VCaP (cell line): Measurements from ENCODE around the gene FBXW10B.
"Not testable (repeated sequence)": the region's sequence is repeated elsewhere in the genome, so short reads cannot be mapped to it uniquely, and the experiment has no call there.

Source experiments
- H3K27ac ChIP-seq: fragments of 450-650 bp; 2 replicates; pipeline ENCODE4 v1.5.1; 2017
- TF ChIP-seq, protein P1 (sequence below): fragments of 450-650 bp; conservative IDR thresholded peaks from 2 replicates; pipeline ENCODE4 v1.5.1; 2017; ENCODE audit warnings: mild to moderate bottlenecking, moderate library complexity

Gene FBXW10B

DNA sequence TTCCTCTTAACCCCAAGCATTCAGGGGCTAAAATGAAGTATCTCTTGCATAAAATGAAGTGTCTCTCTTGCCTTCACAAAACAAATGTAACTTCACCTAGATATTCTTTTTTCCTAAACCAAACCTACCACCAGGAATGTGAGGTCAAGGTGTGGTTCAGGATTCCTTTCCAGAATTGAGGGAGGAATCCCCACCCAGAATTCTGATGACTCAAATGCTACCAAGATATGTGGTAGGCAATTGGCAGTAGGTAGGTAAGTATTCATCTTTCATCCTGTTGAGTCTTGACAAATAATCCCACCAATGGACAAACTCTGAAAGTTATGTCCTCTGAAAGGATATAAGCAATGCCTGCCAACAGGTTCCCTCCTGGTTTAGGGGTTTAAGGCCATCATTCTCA is 38.4 kb upstream of the FBXW10B start:
- TF ChIP-seq, protein P1, sequence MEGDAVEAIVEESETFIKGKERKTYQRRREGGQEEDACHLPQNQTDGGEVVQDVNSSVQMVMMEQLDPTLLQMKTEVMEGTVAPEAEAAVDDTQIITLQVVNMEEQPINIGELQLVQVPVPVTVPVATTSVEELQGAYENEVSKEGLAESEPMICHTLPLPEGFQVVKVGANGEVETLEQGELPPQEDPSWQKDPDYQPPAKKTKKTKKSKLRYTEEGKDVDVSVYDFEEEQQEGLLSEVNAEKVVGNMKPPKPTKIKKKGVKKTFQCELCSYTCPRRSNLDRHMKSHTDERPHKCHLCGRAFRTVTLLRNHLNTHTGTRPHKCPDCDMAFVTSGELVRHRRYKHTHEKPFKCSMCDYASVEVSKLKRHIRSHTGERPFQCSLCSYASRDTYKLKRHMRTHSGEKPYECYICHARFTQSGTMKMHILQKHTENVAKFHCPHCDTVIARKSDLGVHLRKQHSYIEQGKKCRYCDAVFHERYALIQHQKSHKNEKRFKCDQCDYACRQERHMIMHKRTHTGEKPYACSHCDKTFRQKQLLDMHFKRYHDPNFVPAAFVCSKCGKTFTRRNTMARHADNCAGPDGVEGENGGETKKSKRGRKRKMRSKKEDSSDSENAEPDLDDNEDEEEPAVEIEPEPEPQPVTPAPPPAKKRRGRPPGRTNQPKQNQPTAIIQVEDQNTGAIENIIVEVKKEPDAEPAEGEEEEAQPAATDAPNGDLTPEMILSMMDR, result no peak
- H3K27ac ChIP-seq, result no peak overlapping the region

DNA sequence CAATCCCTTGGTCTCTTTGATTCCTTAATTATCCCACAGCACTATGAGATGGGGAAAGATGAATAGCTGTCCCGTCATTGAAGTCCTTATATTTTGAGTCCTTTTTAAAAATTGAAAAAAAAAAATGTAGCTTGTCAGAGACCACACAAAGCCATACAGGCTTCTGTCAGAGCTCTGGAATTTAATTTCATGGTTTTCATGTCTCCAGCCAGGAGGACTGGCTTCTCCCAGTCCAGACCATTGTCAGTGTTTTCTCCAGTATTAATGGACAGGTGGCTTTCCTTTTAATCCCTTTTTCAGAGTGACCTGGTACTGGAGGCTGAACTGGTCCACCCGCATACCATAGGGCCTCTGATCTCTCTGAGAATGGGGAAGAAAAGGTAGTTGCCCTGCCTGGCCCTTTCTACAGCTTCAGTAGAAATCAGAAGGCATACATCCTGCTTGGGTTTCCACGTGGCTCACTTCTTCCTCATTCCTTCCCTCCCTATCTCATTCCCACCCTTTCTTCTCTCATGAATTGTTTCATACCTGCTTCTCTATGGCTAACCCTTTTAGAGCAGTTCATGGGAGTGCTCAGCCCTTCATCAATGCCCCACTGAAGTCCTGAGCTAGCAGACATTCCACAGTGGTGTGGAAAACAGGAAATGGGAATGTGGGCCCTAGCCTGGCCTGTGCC is 35.5 kb upstream of the FBXW10B start:
- H3K27ac ChIP-seq, result no peak overlapping the region
- TF ChIP-seq, protein P1, result no peak

DNA sequence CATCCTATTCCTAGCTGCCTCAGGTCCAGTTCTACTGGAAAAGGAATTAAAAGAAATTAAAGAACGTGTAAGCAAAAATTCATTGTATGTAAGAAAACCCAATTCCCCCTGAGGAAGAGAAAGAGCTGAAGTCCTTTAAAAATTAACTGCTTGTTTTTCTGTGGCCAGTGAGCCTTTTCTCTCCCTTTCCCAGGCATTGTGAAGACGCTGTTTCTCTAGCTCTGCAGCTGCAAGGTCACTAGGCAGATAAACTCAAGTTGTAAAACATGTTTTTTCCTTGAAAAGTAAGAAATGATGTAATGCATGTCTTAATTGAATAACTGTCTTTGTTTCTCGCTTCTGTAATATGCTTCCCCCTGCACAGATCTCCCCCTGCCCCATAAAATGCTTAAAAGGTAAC is 34.9 kb upstream of the FBXW10B start:
- not testable (repeated sequence) for H3K27ac ChIP-seq

DNA sequence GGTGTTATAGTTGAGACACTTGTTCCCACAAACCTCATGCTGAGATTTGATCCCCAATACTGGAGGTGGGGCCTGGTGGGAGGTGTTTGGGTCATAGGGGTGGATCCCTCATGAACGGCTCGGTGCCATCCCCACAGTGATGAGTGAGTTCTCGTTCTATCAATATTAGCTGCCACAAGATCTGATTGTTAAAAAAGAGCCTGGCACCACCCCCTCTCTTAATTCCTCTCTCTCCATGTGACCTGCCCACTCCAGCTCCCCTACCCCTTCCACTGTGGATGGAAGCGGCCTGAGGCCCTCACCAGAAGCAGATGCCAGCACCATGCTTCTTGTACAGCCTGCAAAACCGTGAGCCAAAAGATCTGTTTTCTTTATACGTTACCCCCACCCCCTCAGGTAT is 33.5 kb upstream of the FBXW10B start:
- H3K27ac ChIP-seq, result no peak overlapping the region
- TF ChIP-seq, protein P1, result no peak

DNA sequence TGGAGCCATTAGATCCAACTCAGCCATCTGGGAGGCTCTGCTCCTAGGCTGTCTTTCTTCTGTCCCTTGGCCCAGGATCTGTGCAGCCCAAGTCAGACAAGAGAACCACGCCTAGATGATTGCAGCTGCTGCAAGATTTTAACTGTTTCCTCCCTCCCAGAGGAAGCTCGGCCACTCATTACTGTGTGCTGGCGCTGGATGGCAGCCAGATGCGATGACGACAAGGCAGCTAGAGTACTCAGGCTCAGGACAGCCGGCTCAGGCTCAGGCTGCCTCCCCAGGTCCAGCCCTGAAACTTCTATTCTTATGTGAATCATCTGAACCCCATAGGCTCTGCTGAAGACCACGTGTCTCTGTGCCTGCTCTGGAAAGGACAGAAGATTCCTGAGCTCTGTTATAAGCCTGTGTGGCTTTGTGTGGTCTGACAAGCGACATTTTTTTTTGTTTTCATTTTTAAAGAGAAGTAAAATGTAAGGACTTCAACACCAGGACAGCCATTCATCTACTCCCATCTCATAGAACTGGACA is 32.1 kb upstream of the FBXW10B start:
- H3K27ac ChIP-seq, result peak overlapping the region; percentile 81
- TF ChIP-seq, protein P1, result no peak

DNA sequence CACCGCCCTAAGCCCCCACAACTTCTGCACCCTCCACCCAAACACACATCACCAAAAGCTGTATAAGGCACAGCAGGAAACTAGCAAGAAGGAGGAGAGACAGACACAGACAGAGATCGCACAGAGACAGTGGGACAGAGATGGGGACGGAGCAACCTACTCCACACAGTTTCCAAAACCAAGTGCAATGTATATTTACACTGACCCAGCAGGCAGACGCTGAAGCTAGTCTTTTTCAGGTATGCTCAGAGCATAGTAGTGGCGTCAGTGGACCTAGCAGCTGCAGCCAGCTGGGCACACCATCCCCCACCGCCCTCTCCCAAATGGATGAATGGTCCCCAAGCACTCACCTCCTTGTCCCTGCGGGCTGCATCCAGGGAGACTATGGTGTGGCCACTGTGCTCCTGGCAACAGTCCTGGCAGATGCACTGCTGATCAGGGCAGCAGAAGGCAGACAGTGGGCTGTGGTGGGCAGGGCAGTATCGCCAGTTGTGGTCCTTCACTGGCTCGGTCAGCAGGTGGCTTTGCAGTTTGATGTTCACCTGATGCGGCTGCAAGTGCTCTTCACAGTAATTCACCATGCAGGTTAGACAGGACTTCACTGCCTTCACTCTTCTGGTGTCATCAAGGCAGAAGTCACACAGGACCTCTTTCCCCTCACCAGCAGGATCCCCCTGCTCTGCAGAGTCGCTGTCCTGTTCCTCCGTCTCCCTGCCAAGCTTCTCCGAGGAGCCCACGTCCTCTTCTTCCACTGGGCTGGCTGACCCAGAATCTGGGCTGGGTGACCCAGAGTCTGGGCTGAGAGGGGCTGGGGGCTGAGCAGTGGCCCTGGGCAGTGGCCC is 31.5 kb upstream of the FBXW10B start:
- TF ChIP-seq, protein P1, result peak; percentile 18; the same call in 1 of the 2 replicates
- peak overlapping the region; percentile 81 for H3K27ac ChIP-seq

DNA sequence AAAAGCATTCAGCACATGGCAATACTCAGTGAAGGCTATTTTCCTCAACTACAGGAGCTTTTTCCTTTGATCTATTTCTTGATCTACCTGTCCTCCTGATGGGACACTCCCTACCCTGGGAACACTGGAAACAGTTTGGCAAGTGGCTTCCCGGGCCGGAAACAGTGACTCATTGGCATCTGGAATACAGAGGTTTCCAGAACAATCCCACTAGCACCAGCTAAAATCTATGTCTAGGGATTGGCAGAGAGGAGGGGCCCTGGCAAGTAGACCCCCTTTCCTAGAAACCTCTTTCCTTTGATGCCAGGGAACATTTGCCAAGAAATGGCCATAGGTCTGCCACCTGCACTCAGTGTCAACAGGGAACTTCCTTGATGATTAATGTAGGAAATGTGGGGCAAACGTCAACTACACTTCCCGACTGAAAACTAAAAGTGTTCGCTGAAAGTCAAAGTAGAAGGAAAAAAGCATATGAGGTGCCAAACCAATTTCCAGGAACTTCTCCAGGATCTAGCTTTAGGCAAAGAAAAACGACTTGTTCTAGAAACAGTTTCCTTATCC is 30.4 kb upstream of the FBXW10B start:
- TF ChIP-seq, protein P1, result no peak
- H3K27ac ChIP-seq, result peak overlapping the region; percentile 81
